GM12873 (cell line): Measurements from ENCODE around the gene CD9.

ENCODE experiments used
- CTCF ChIP-seq: IDR thresholded peaks from 2 replicates; pipeline ENCODE4 v1.5.1; 2012; ENCODE audit warnings: low read depth, mild to moderate bottlenecking, moderate library complexity, low read length, control low read depth; ENCODE audit not compliant: insufficient read depth; ENCODE audit errors: missing control alignments

The CD9 gene

GRCh38 chr12:6200256-6201212 lies at the start of gene CD9:
TSS of gene CD9 (plus strand) at chr12:6200400. CDS start at chr12:6200500, 100 bp downstream.
- no peak for TF ChIP-seq CTCF

GRCh38 chr12:6154730-6155459 lies 45.3 kb upstream of the CD9 start:
- TF ChIP-seq CTCF, result no peak

- no peak for TF ChIP-seq CTCF
These were observed 42.7 kb upstream of the CD9 start for GRCh38 chr12:6157482-6157881.

GRCh38 chr12:6158255-6158654 lies 41.9 kb upstream of the CD9 start:
- TF ChIP-seq CTCF, result no peak

GRCh38 chr12:6158749-6159148 lies 41.5 kb upstream of the CD9 start:
- no peak for TF ChIP-seq CTCF

- no peak for TF ChIP-seq CTCF
These were observed 38.9 kb upstream of the CD9 start for GRCh38 chr12:6161124-6161882.
